Fibroblast of lung (primary cell): Measurements from ENCODE around the gene MYO1G. TPM values are rescaled to one million over a fixed set of nuclear protein-coding genes. Genes with fewer than 3 reads are reported as not detected.

Experiments used
- DNase-seq, 2 donors: peaks; one replicate each; pipeline versions ENCODE4 v3.0.0 to v3.0.0-alpha.2; 2010; ENCODE audit warnings: low read depth in 2 of 2
- H2AFZ ChIP-seq: 2 replicates; pipeline ENCODE4 v1.5.1; 2012; ENCODE audit warnings: low read length, control low read depth, inconsistent platforms
- H3K27ac ChIP-seq: 2 replicates; pipeline ENCODE4 v1.5.1; 2011; ENCODE audit warnings: low read length, control low read depth; ENCODE audit not compliant: insufficient read depth
- H3K27me3 ChIP-seq: 2 replicates; pipeline ENCODE4 v1.5.1; 2011; ENCODE audit warnings: mild to moderate bottlenecking, low read length; ENCODE audit not compliant: control insufficient read depth, insufficient read depth
- H3K36me3 ChIP-seq: 2 replicates; pipeline ENCODE4 v1.5.1; 2011; ENCODE audit warnings: low read length; ENCODE audit not compliant: control insufficient read depth, insufficient read depth
- H3K4me1 ChIP-seq: 2 replicates; pipeline ENCODE4 v1.5.1; 2011; ENCODE audit warnings: low read length; ENCODE audit not compliant: control insufficient read depth, insufficient read depth; ENCODE audit errors: extremely low read depth
- H3K4me2 ChIP-seq: 2 replicates; pipeline ENCODE4 v1.5.1; 2011; ENCODE audit warnings: low read length, control low read depth; ENCODE audit not compliant: insufficient read depth; ENCODE audit errors: extremely low read depth
- H3K4me3 ChIP-seq, 4 experiments: fragments of 200-600 bp in 1 of 4; sonication (generic) in 1 of 4; replicated peaks in 1 of 4; 2 replicates each; pipeline ENCODE4 v1.5.1; 2011 to 2016; ENCODE audit warnings: low read length in 4 of 4, low read depth in 3 of 4, mild to moderate bottlenecking in 3 of 4, control low read depth in 2 of 4, inconsistent platforms in 1 of 4, mixed read lengths in 1 of 4; ENCODE audit not compliant: insufficient read depth in 1 of 4; ENCODE audit errors: control extremely low read depth in 1 of 4
- H3K79me2 ChIP-seq: 2 replicates; pipeline ENCODE4 v1.5.1; 2012; ENCODE audit warnings: mild to moderate bottlenecking, low read length, inconsistent platforms; ENCODE audit not compliant: control insufficient read depth, insufficient read depth
- H3K9ac ChIP-seq: 2 replicates; pipeline ENCODE4 v1.5.1; 2011; ENCODE audit warnings: mild to moderate bottlenecking, low read length, control low read depth; ENCODE audit not compliant: insufficient read depth
- H3K9me3 ChIP-seq: 2 replicates; pipeline ENCODE4 v1.5.1; 2012; ENCODE audit warnings: low read depth, low read length; ENCODE audit not compliant: control insufficient read depth, insufficient read depth
- H4K20me1 ChIP-seq: 2 replicates; pipeline ENCODE4 v1.5.1; 2011; ENCODE audit warnings: low read length; ENCODE audit not compliant: control insufficient read depth, insufficient read depth; ENCODE audit errors: extremely low read depth
- CTCF ChIP-seq, 2 donors: IDR thresholded peaks in 1 of 2; conservative IDR thresholded peaks in 1 of 2; 1 replicate in 1 of 2; 2 replicates in 1 of 2; pipeline ENCODE4 v1.5.1; 2011 to 2012; ENCODE audit warnings: low read length in 2 of 2, control low read depth in 1 of 2, inconsistent platforms in 1 of 2, low read depth in 1 of 2, mild to moderate bottlenecking in 1 of 2
- EZH2 ChIP-seq: IDR thresholded peaks from 2 replicates; pipeline ENCODE4 v1.5.1; 2012; ENCODE audit warnings: low read length, control low read depth, mild to moderate bottlenecking; ENCODE audit errors: missing control alignments
- polyA plus RNA-seq, 2 donors: library from polyadenylated mRNA; depleted of rRNA in 1 of 2; stranded (reverse) in 1 of 2; unstranded in 1 of 2; fragments of >200 nt; gene quantifications; 2 replicates each; pipeline ENCODE4 v1.2.1, GENCODE V29; 2011 to 2012; ENCODE audit warnings: missing spikeins in 1 of 2
- total RNA-seq: library from RNA; depleted of rRNA; stranded (reverse); fragments of >200 nt; gene quantifications from 2 replicates; pipeline ENCODE4 v1.2.1, GENCODE V29; 2014

MYO1G gene
- total and polyA plus RNA-seq, 2 donors (not counting 1 experiment from before 2014, with no cell fraction given) = under 0.01 to 0.10 TPM

GRCh38 chr7:44983742-44984477, 5.1 kb upstream of the MYO1G start:
- peaks cover 26% of the 10 kb centered on the region for H3K79me2 ChIP-seq
- H4K20me1 ChIP-seq = no peaks in the 10 kb centered on the region
- H3K27me3 ChIP-seq = no peaks in the 10 kb centered on the region
- H2AFZ ChIP-seq = no peak overlapping the region
- peaks cover 19% of the 10 kb centered on the region for H3K4me1 ChIP-seq
- TF ChIP-seq EZH2 = no peak
- peaks cover 21% of the 10 kb centered on the region for H3K36me3 ChIP-seq
- H3K27ac ChIP-seq = no peak overlapping the region
- H3K9me3 ChIP-seq = no peaks in the 10 kb centered on the region
- no peak overlapping the region for H3K4me2 ChIP-seq
- H3K4me3 ChIP-seq = peak overlapping the region in 1 of 4 experiments; percentile 85
- H3K9ac ChIP-seq = no peak overlapping the region
- DNase-seq = no peak

DNA sequence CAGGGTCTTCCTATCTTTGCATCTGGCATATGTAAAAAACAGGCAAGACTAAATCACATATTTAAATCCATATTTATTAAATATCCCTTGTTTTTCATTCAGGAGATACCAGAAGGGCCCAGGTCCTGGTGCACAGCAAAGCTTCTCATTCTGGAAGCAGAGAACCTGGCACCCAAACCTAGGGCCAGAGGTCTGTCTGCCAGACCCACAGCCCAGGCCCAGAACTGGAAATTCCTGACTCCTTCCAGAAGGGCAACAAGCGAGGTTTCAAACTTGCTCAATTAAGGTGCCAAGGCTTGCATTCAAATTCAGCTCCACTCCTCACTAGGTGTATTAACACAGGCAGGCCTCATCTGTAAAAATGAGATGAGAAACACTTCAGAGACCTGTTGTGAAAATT, 4.2 kb upstream of the MYO1G start:
- Histone ChIP-seq H3K9ac (no peak overlapping the region), H3K36me3 (peaks cover 22% of the 10 kb centered on the region), H3K9me3 (no peaks in the 10 kb centered on the region), H3K27me3 (no peaks in the 10 kb centered on the region), H3K4me3 (no peak overlapping the region), H4K20me1 (no peaks in the 10 kb centered on the region), H3K79me2 (peaks cover 26% of the 10 kb centered on the region), H3K27ac (no peak overlapping the region), H2AFZ (no peak overlapping the region), H3K4me2 (no peak overlapping the region), H3K4me1 (peaks cover 19% of the 10 kb centered on the region)
- no peak for DNase-seq
- no peak for TF ChIP-seq CTCF (conservative IDR thresholded peaks at IDR 0.05 in 1 of 2, IDR thresholded peaks at IDR 0.05 in 1 of 2; ENCODE audit: low read depth in 1 of 2, low read length in 2 of 2)
- no peak for TF ChIP-seq EZH2

GRCh38 chr7:44982535-44982923, 3.7 kb upstream of the MYO1G start:
- Histone ChIP-seq H3K79me2 (peaks cover 26% of the 10 kb centered on the region), H4K20me1 (no peaks in the 10 kb centered on the region), H3K4me1 (peaks cover 19% of the 10 kb centered on the region), H2AFZ (no peak overlapping the region), H3K4me2 (no peak overlapping the region), H3K9ac (no peak overlapping the region), H3K4me3 (no peak overlapping the region), H3K27ac (no peak overlapping the region), H3K27me3 (no peaks in the 10 kb centered on the region), H3K36me3 (peaks cover 22% of the 10 kb centered on the region), H3K9me3 (no peaks in the 10 kb centered on the region)
- TF ChIP-seq EZH2 (no peak), CTCF (conservative IDR thresholded peaks at IDR 0.05 in 1 of 2, IDR thresholded peaks at IDR 0.05 in 1 of 2; ENCODE audit: low read depth in 1 of 2, low read length in 2 of 2) (no peak)
- no peak for DNase-seq
